Activated T-cell treated with anti-CD3 and anti-CD28 coated beads, Interleukin-2, amount 50 U/mL, for 48 hours (primary cell): Measurements from ENCODE around the gene PPP1R9B.

Source experiments
- DNase-seq, 2 experiments: peaks; one replicate each; pipeline ENCODE4 v3.0.0-alpha.2; 2020

The PPP1R9B gene

GRCh38 chr17:50139950-50140885 lies 10.3 kb downstream of the PPP1R9B start:
- peak; percentile 83 to 88 for DNase-seq

- no peak for DNase-seq
Measured at GRCh38 chr17:50139185-50139783, 11.2 kb downstream of the PPP1R9B start.

GRCh38 chr17:50137042-50137441 lies 13.4 kb downstream of the PPP1R9B start:
- no peak for DNase-seq

- no peak for DNase-seq
Measured at GRCh38 chr17:50136096-50136687, 14.3 kb downstream of the PPP1R9B start.

- no peak for DNase-seq
Measured at GRCh38 chr17:50135316-50136095, 15.0 kb downstream of the PPP1R9B start.

GRCh38 chr17:50134206-50135110 lies 16.0 kb downstream of the PPP1R9B start:
- DNase-seq, result peak in 1 of 2 experiments; percentile 14

GRCh38 chr17:50133769-50134099 lies 16.7 kb downstream of the PPP1R9B start:
- no peak for DNase-seq

- peak in 1 of 2 experiments; percentile 13 for DNase-seq
Measured at GRCh38 chr17:50133028-50133768, 17.3 kb downstream of the PPP1R9B start.

GRCh38 chr17:50132104-50132794 lies 18.2 kb downstream of the PPP1R9B start:
- DNase-seq, result peak in 1 of 2 experiments; percentile 15

GRCh38 chr17:50130559-50131305 lies 19.7 kb downstream of the PPP1R9B start:
- DNase-seq, result peak in 1 of 2 experiments; percentile 40

- DNase-seq, result peak; percentile 38 to 50
Measured at GRCh38 chr17:50129728-50130558, 20.5 kb downstream of the PPP1R9B start, which contains the start of gene SAMD14. TSS of gene SAMD14 (minus strand) at chr17:50130160. CDS start at chr17:50124959, 5,201 bp downstream.

GRCh38 chr17:50129353-50129727 lies 21.1 kb downstream of the PPP1R9B start:
- DNase-seq, result peak in 1 of 2 experiments; percentile 21

- peak in 1 of 2 experiments; percentile 23 for DNase-seq
Measured at GRCh38 chr17:50128441-50129352, 21.8 kb downstream of the PPP1R9B start.

- no peak for DNase-seq
Measured at GRCh38 chr17:50127697-50128361, 22.6 kb downstream of the PPP1R9B start.

- DNase-seq, result no peak
Measured at GRCh38 chr17:50125420-50125997, 25.0 kb downstream of the PPP1R9B start.

GRCh38 chr17:50123649-50124349 lies 26.7 kb downstream of the PPP1R9B start:
- no peak for DNase-seq
